Ishikawa (cell line): ENCODE measurements around the gene ZNF672.

ENCODE experiments used
- CREB1 ChIP-seq: IDR thresholded peaks from 2 replicates; pipeline ENCODE4 v1.6.1; 2012; ENCODE audit warnings: low read depth
- MAX ChIP-seq: IDR thresholded peaks from 2 replicates; pipeline ENCODE4 v1.6.1; 2012
- NFIC ChIP-seq: IDR thresholded peaks from 2 replicates; pipeline ENCODE4 v1.6.1; 2012
- RAD21 ChIP-seq: IDR thresholded peaks from 2 replicates; pipeline ENCODE4 v1.6.1; 2012; ENCODE audit warnings: low read depth
- YY1 ChIP-seq: IDR thresholded peaks from 2 replicates; pipeline ENCODE4 v1.6.1; 2012; ENCODE audit warnings: low read depth

DNA sequence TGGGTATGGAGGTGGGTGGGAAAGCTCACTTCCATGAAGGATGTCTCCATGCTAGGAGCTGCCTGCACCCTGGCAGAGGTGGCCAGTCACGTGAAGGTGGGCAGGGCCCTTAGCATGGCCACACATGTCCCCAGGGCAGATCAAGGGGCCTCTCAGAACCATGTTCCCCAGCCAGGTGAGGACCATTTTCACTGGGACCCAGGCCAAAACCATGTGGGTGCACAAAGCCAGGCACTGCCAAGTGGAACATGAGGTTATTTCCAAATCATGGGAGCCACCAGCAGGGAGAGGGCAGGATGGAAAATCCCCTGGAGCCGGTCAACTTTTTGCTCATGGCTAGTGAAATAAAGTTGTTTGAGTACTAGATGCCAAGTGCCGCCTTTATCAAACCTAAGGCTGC, 11.1 kb downstream of the ZNF672 start:
- TF ChIP-seq CREB1 (no peak), MAX (no peak), YY1 (no peak), RAD21 (no peak), NFIC (no peak)
